ENCODE measurements around the gene TGFBRAP1. TPM values are rescaled to one million over a fixed set of nuclear protein-coding genes. Genes with fewer than 3 reads are reported as not detected.
A peak's percentile ranks its signal among the peaks of the same experiment; 100 is the strongest.

The TGFBRAP1 gene
- total RNA-seq, 1 donor from 2014 or later, result 20.0 TPM

- peak overlapping the region; percentile 99 for H3K4me3 Mint-ChIP-seq (ENCODE audit: low read depth)
- no peaks in the 10 kb centered on the region for H3K9me3 Mint-ChIP-seq (ENCODE audit: low read depth)
- H3K4me1 Mint-ChIP-seq (ENCODE audit: low read depth), result peaks cover 21% of the 10 kb centered on the region
- H3K36me3 Mint-ChIP-seq (ENCODE audit: insufficient read depth), result peaks cover 5% of the 10 kb centered on the region
- H3K27me3 Mint-ChIP-seq, result no peaks in the 10 kb centered on the region
- no peak for DNase-seq (ENCODE audit: low spot score, unreplicated experiment)
- peak overlapping the region; percentile 71 for H3K27ac Mint-ChIP-seq
- TF ChIP-seq, protein P1, sequence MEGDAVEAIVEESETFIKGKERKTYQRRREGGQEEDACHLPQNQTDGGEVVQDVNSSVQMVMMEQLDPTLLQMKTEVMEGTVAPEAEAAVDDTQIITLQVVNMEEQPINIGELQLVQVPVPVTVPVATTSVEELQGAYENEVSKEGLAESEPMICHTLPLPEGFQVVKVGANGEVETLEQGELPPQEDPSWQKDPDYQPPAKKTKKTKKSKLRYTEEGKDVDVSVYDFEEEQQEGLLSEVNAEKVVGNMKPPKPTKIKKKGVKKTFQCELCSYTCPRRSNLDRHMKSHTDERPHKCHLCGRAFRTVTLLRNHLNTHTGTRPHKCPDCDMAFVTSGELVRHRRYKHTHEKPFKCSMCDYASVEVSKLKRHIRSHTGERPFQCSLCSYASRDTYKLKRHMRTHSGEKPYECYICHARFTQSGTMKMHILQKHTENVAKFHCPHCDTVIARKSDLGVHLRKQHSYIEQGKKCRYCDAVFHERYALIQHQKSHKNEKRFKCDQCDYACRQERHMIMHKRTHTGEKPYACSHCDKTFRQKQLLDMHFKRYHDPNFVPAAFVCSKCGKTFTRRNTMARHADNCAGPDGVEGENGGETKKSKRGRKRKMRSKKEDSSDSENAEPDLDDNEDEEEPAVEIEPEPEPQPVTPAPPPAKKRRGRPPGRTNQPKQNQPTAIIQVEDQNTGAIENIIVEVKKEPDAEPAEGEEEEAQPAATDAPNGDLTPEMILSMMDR (IDR thresholded peaks at IDR 0.05; ENCODE audit: unreplicated experiment), result no peak
Observed at GRCh38 chr2:105339414-105339813, 9.9 kb upstream of the TGFBRAP1 start.

DNA sequence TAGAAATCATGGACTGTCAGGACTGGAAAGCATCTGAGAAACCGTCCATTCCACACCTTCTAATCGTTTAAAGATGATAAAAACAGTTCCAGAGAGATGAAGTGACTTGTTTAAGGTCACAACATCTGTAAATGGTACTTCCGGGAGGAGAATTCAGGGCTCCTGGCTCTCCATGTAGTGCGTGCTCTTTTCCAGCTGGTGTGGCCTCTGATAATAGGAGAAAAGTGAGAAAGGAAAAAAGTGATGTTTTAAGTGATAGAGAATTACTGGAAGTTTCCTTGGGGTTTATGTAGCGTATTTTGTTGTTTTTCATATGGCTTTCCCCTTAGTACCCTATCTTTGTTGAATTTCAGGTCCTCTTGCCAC lies 8.5 kb upstream of the TGFBRAP1 start:
- H3K4me1 Mint-ChIP-seq (ENCODE audit: low read depth), result peaks cover 21% of the 10 kb centered on the region
- no peaks in the 10 kb centered on the region for H3K27me3 Mint-ChIP-seq
- peak overlapping the region; percentile 97 for H3K27ac Mint-ChIP-seq
- H3K4me3 Mint-ChIP-seq (ENCODE audit: low read depth), result peak overlapping the region; percentile 99
- no peak for DNase-seq (ENCODE audit: low spot score, unreplicated experiment)
- no peaks in the 10 kb centered on the region for H3K9me3 Mint-ChIP-seq (ENCODE audit: low read depth)
- peaks cover 5% of the 10 kb centered on the region for H3K36me3 Mint-ChIP-seq (ENCODE audit: insufficient read depth)
- TF ChIP-seq, protein P1 (IDR thresholded peaks at IDR 0.05; ENCODE audit: unreplicated experiment), result no peak

DNA sequence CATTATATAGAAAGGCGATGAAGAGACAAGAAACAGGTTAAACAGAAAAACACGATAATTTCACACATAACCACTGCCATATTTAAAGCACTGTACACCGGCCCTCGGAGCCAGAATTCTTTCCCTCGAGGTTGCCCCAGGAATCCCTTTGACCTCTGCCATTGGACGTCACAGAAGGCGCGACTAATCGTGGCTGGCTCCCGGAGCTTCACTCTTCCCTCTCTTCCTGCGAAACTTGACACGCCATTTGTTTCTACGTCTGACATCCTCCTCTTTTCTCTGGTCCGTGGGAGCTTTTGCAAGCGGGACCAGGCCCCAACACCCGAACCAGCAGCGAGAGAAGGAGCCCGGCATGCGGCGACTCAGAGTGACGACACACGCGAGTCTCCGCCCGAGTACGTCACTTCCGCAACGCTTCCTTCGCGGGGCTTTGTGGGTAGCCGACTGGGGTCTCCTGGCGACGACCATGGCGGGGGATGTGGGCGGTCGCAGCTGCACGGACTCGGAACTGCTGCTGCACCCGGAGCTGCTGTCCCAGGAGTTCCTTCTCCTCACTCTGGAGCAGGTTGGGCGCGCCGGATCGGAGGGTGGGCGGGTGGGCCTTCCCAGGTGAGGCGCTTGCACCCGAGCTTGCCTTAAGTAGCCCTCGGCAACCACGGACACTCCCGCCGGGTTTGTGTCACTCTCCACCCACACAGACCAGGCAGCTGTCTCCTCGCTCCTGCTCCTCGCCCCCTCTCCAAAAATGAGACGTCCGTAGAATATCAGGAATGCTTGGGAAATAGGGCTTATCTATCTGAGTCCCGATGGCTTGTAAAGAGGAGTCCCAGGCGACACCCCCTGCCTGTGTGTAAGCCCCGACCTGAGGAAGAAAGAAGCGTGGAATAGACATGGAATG lies 7.8 kb upstream of the TGFBRAP1 start, which contains the start of gene C2orf49:
TSS of gene C2orf49 (plus strand) at position 419 of the 898 bp plus-strand sequence. CDS start at position 467, 48 bp downstream.
- no peaks in the 10 kb centered on the region for H3K9me3 Mint-ChIP-seq (ENCODE audit: low read depth)
- H3K36me3 Mint-ChIP-seq (ENCODE audit: insufficient read depth), result peaks cover 5% of the 10 kb centered on the region
- peak; percentile 80 for DNase-seq (ENCODE audit: low spot score, unreplicated experiment)
- no peaks in the 10 kb centered on the region for H3K27me3 Mint-ChIP-seq
- peak within 1 kb of the TSS; percentile 100 for H3K27ac Mint-ChIP-seq
- peaks cover 21% of the 10 kb centered on the region for H3K4me1 Mint-ChIP-seq (ENCODE audit: low read depth)
- peak within 1 kb of the TSS; percentile 99 for H3K4me3 Mint-ChIP-seq (ENCODE audit: low read depth)
- TF ChIP-seq, protein P1 (IDR thresholded peaks at IDR 0.05; ENCODE audit: unreplicated experiment), result no peak

DNA sequence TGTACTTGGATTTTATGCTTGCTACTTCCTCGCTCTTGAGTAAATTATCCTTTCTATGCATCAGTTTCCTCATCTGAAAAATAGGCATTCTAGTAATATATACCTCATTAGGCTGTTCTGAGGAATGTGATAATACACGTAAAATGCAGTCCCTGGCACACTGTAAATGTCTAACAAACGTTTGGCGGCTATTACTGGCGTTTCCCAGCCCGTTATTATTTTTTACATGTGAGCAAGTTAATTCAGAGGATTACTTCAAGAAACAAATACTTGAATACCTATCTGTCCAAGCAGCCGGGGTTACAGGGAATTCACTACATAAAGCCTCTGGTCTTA lies 7.2 kb upstream of the TGFBRAP1 start:
- Mint-ChIP-seq H3K4me1 (ENCODE audit: low read depth) (peaks cover 21% of the 10 kb centered on the region), H3K36me3 (ENCODE audit: insufficient read depth) (peaks cover 3% of the 10 kb centered on the region), H3K9me3 (ENCODE audit: low read depth) (no peaks in the 10 kb centered on the region), H3K27me3 (no peaks in the 10 kb centered on the region), H3K27ac (peak overlapping the region; percentile 100), H3K4me3 (ENCODE audit: low read depth) (peak overlapping the region; percentile 99)
- TF ChIP-seq, protein P1 (IDR thresholded peaks at IDR 0.05; ENCODE audit: unreplicated experiment), result no peak
- DNase-seq (ENCODE audit: low spot score, unreplicated experiment), result no peak

- Mint-ChIP-seq H3K9me3 (ENCODE audit: low read depth) (no peaks in the 10 kb centered on the region), H3K27me3 (no peaks in the 10 kb centered on the region), H3K4me3 (ENCODE audit: low read depth) (peak overlapping the region; percentile 99), H3K27ac (peak overlapping the region; percentile 33), H3K36me3 (ENCODE audit: insufficient read depth) (no peaks in the 10 kb centered on the region), H3K4me1 (ENCODE audit: low read depth) (peaks cover 21% of the 10 kb centered on the region)
- TF ChIP-seq, protein P1 (IDR thresholded peaks at IDR 0.05; ENCODE audit: unreplicated experiment), result no peak
- no peak for DNase-seq (ENCODE audit: low spot score, unreplicated experiment)
Observed at GRCh38 chr2:105335469-105335868, 5.9 kb upstream of the TGFBRAP1 start.
